Stomach smooth muscle (tissue), 2 donors: ENCODE data around the gene MNDA.
"Not testable (repeated sequence)": the region's sequence is repeated elsewhere in the genome, so short reads cannot be mapped to it uniquely, and the experiment has no call there.

ENCODE experiments used
- H3K27ac ChIP-seq: one replicate; pipeline ENCODE4 v1.7.0; 2013; ENCODE audit warnings: mild to moderate bottlenecking, low read length, inconsistent platforms
- H3K27me3 ChIP-seq, 2 donors: one replicate each; pipeline ENCODE4 v1.7.0; 2013; ENCODE audit warnings: low read length in 2 of 2; ENCODE audit not compliant: insufficient read depth in 2 of 2, control insufficient read depth in 1 of 2
- H3K36me3 ChIP-seq, 2 donors: one replicate each; pipeline ENCODE4 v1.7.0; 2013; ENCODE audit warnings: low read length in 2 of 2; ENCODE audit not compliant: control insufficient read depth in 2 of 2, insufficient read depth in 2 of 2
- H3K4me1 ChIP-seq: one replicate; pipeline ENCODE4 v1.7.0; 2013; ENCODE audit warnings: low read length; ENCODE audit not compliant: control insufficient read depth, insufficient read depth
- H3K4me3 ChIP-seq, 2 donors: one replicate each; pipeline ENCODE4 v1.7.0; 2013; ENCODE audit warnings: low read length in 2 of 2
- H3K9ac ChIP-seq, 2 donors: one replicate each; pipeline ENCODE4 v1.7.0; 2013; ENCODE audit warnings: low read length in 2 of 2, mild to moderate bottlenecking in 1 of 2
- H3K9me3 ChIP-seq, 2 donors: one replicate each; pipeline ENCODE4 v1.7.0; 2013; ENCODE audit warnings: low read length in 2 of 2; ENCODE audit not compliant: control insufficient read depth in 2 of 2
- donor health status: healthy.
- donor health status: Pancreatic carcinoma.

MNDA gene

DNA sequence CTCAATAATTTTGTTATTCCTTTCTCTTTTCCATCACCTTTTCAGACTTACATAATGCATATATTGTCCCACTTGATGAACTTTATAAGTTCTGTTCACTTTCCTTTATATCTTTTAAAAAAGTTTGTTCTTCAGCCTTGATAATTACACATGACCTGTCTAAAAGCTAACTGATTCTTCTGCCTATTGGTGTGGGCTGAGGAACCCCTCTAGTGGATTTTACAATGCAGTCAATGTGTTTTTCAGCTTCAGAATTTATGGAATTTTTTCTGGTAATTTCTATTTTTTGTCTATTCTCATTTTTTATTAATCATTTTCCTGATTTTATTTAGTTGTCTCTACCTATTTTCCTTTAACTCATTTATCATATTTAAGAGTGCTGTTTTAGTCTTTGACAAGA lies 7.5 kb downstream of the MNDA start:
- Histone ChIP-seq H3K9ac (no peak overlapping the region), H3K4me1 (no peaks in the 10 kb centered on the region), H3K4me3 (no peak overlapping the region), H3K9me3 (no peaks in the 10 kb centered on the region), H3K27ac (no peak overlapping the region), H3K36me3 (no peaks in the 10 kb centered on the region), H3K27me3 (no peaks in the 10 kb centered on the region)

GRCh38 chr1:158839566-158839965 lies 8.4 kb downstream of the MNDA start:
- Histone ChIP-seq H3K4me1 (no peaks in the 10 kb centered on the region), H3K27ac (no peak overlapping the region), H3K9me3 (no peaks in the 10 kb centered on the region), H3K36me3 (no peaks in the 10 kb centered on the region), H3K9ac (no peak overlapping the region), H3K4me3 (no peak overlapping the region), H3K27me3 (no peaks in the 10 kb centered on the region)

- Histone ChIP-seq H3K4me1 (no peaks in the 10 kb centered on the region), H3K36me3 (no peaks in the 10 kb centered on the region), H3K9ac (no peak overlapping the region), H3K4me3 (no peak overlapping the region), H3K27ac (no peak overlapping the region), H3K9me3 (no peaks in the 10 kb centered on the region), H3K27me3 (no peaks in the 10 kb centered on the region)
Measured at GRCh38 chr1:158840236-158840635, 9.1 kb downstream of the MNDA start.

DNA sequence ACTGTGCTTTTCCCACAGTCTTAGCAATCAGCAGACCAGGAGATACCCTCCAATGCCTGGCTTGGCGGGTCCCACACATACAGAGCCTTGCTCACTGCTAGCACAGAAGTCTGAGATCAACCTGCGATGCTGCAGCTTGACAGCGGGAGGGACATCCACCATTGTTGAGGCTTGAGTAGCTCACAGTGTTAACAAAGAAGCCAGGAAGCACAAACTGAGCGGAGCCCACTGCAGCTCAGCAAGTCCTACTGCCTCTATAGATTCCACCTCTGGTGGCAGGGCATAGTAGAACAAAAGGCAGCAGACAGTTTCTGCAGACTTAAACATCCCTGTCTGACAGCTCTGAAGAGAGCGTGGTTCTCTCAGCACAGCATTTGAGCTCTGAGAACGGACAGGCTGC lies 33.4 kb downstream of the MNDA start:
- no peaks in the 10 kb centered on the region for H3K27me3 ChIP-seq
- no peak overlapping the region for H3K27ac ChIP-seq
- H3K9me3 ChIP-seq, result no peaks in the 10 kb centered on the region
- H3K36me3 ChIP-seq, result no peaks in the 10 kb centered on the region
- H3K4me3 ChIP-seq, result no peak overlapping the region
- no peak overlapping the region for H3K9ac ChIP-seq
- no peaks in the 10 kb centered on the region for H3K4me1 ChIP-seq

GRCh38 chr1:158870438-158870837 lies 39.3 kb downstream of the MNDA start:
- not testable (repeated sequence) for H3K9ac ChIP-seq, H3K4me3 ChIP-seq, H3K27me3 ChIP-seq, H3K36me3 ChIP-seq, H3K4me1 ChIP-seq, H3K9me3 ChIP-seq, H3K27ac ChIP-seq

DNA sequence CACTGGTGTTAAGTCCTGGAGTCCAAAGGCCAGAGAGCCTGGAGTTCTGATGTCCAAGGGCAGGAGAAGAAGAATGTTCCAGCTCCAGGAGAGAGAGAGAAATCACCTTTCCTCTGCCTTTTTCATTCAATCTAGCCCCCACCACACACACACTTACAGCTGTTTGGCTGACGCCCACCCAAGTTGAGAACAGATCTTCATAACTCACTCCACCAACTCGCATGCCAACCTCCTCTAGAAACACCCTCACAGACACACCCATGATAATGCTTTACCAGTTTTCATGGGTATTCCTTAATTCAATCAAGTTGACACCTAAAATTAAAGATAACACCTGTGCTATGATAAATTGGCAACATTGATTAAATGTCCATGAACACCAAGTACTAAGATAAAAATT lies 42.0 kb downstream of the MNDA start:
- Histone ChIP-seq H3K9ac (no peak overlapping the region), H3K4me3 (no peak overlapping the region), H3K4me1 (no peaks in the 10 kb centered on the region), H3K27me3 (peaks cover 0 to 2% of the 10 kb centered on the region in 2 donors), H3K9me3 (no peaks in the 10 kb centered on the region), H3K27ac (no peak overlapping the region), H3K36me3 (no peaks in the 10 kb centered on the region)

- H3K9me3 ChIP-seq, result peaks cover 0 to 5% of the 10 kb centered on the region in 2 donors
- no peaks in the 10 kb centered on the region for H3K36me3 ChIP-seq
- H3K27me3 ChIP-seq, result no peaks in the 10 kb centered on the region
- no peak overlapping the region for H3K4me3 ChIP-seq
- no peak overlapping the region for H3K27ac ChIP-seq
- H3K9ac ChIP-seq, result no peak overlapping the region
- H3K4me1 ChIP-seq, result no peaks in the 10 kb centered on the region
Measured at GRCh38 chr1:158893654-158894053, 62.5 kb downstream of the MNDA start.

- H3K27ac ChIP-seq, result no peak overlapping the region
- H3K4me3 ChIP-seq, result no peak overlapping the region
- H3K9ac ChIP-seq, result no peak overlapping the region
- no peaks in the 10 kb centered on the region for H3K36me3 ChIP-seq
- H3K9me3 ChIP-seq, result peaks cover 0 to 3% of the 10 kb centered on the region in 2 donors
- no peaks in the 10 kb centered on the region for H3K27me3 ChIP-seq
- H3K4me1 ChIP-seq, result no peaks in the 10 kb centered on the region
Measured at GRCh38 chr1:158898722-158899121, 67.6 kb downstream of the MNDA start.
